Ramos (cell line): ENCODE results near the gene ZC3H10.

Source experiments
- in situ Hi-C: fragments of 300-500 bp; cut with MboI; formaldehyde crosslinking; loops from one replicate; pipeline ENCODE4 v1.14.3; 2022; ENCODE audit warnings: low sequenced_read_pairs; ENCODE audit not compliant: unreplicated experiment

ZC3H10 gene

DNA sequence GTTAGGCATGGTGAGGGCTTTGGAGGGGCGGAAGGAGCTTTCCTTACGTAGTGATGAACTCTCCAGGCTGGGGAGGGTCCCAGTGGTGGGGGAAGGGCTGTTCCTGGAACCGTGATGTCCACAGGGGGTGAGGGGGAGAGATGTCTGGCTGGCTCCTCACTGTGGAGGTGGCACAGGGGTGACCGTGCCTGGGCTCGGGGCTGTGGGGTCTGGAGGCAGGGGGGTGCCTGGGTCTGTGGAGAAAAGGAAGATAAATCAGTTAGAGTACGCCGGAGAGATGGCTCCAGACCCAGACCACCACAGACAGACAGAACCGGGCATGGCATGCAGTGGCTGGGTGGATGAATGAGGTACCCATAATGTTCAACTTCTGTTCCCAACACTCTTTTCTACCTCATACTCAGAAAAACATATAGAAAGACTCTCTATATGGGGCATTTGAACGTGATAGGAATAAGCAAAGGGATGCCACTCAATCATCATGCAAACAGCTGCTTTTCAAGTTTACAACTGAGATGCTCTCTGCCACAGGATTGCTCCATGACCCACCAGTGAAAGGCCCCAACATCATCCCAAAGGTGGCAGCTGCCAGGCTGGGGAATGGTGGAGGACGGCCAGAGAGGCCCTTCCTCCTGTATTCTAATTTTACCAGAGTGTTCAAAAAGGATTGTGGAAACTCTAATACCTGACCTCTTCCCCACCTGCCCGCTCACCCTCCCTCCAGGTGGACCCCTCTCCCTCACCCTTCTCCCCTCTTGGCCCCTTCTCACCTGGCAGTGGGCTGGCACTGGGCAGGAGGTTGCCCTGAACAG is 45.7 kb downstream of the ZC3H10 start:
- in situ Hi-C loops = no loop called here

GRCh38 chr12:56164345-56164729 is 46.3 kb downstream of the ZC3H10 start:
- in situ Hi-C loops = no loop called here

GRCh38 chr12:56165369-56165768 is 47.3 kb downstream of the ZC3H10 start:
- in situ Hi-C loops = no loop called here

DNA sequence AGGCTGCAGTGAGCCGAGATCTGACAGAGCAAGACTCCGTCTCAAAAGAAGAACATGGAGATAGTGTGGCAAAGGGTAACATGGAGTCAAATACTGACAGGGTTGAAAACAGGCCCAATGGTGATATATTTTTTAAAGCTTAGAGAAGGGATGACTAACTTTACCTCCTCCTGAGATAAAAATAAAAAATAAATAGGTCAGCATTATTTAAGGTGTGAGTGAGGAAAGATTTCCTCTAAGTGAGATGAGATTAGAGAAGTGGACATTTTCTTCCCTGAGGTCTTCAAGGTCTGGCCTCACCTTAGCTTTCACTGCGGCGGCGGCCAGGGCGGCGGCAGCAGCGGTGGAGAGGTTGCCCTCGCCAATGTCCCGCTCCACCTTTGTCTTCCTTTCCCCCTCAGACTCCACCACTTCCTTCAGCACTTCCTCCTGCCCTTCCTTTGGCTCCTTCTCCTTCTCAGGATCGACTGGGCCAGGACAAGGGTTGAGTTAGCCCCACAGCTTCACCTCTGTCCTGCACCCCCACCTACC is 51.2 kb downstream of the ZC3H10 start:
- in situ Hi-C loops = no loop called here

- in situ Hi-C loops = no loop called here
Measured at GRCh38 chr12:56172839-56173238, 54.8 kb downstream of the ZC3H10 start.
